Stimulated activated CD8-positive, alpha-beta memory T cell treated with anti-CD3 and anti-CD28 coated beads, Interleukin-7, amount 100 ng/mL, for 4 hours (primary cell): ENCODE measurements around the gene ZSCAN2.
"Not testable (repeated sequence)": the region's sequence is repeated elsewhere in the genome, so short reads cannot be mapped to it uniquely, and the experiment has no call there.

ENCODE experiments used
- DNase-seq, 2 donors: peaks; one replicate each; pipeline ENCODE4 v3.0.0-alpha.2; 2020; ENCODE audit warnings: low read depth in 2 of 2

ZSCAN2 gene

DNA sequence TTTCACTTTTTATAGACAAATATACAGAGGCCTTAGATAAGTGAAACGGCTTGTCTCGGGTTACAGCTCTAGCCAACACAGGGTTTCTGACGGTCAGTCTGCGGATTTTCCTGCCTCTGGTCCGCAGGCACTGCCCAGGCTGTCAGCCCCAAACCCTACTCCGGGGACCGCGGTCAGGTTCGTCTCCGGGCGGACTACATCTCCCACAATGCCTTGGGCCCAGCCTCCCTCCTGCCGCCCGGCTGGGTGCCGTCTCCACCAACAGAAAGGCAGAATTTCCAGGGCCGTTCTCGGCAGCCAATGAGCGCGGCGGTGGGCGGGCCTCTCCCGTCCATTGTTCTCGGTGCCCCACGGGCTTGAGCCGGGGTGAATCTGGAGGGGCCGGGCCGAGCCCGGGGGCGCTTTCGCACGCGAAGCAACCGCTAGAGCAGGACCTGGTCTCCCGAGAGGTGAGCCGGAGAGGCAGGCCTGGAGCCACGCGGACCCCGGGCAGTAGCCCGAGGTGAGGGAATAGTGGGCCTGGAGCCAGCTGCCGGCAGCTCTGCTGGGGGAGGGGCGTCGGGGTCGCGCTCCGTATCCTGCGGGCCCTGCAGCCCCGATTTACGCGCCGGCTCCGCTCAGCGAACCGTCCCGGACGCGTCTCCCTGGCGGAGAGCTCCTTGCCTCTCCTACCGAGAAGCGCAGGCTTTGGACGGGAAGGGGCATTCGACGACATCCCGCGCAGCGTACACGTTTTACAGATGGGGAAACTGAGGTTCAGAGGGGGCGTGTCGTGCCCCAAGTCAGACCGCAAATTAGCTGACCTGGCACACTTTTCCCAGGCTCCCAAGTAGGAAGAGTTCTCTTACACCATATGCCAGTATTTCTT lies at the start of gene ZSCAN2:
ZSCAN2 (plus strand) TSS at position 323 of the 868 bp plus-strand sequence. CDS start 2,919 bp downstream, outside the sequence.
- DNase-seq, result peak; percentile 88 to 93

DNA sequence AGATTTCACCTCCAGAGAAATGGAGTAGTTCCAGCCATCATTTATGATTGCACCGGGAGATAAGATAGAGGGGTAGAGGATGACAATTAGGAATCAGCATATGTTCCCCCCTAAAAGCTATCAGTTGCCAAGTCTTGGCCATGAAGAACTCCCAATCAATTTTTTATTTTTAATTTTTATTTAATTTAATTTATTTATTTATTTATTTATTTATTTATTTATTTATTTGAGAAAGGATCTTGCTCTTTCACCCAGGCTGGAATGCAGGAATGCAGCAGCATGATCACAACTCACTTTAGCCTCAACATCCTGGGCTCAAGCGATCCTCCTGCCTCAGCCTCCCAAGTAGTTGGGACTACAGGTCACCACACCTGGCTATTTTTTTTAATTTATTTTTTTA lies 49.2 kb upstream of the ZSCAN2 start:
- not testable (repeated sequence) for DNase-seq

DNA sequence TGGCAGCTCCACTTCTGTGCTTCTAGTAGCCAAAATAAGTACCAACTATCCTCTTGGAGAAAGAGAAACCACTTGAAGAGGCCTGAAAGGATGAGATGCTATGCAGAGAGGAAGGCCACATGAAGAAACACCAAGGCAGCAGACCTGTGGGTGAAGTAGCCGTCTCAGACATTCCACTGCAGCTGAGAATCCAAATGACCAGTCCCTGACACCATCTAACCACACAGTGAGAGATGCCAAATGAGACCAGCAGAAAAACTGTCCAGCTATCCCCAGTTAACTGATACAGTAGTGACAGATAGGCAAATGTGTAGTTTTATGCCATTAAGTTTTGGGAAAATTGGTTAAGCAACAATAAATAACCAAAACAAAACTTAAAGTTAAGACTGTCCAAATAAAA lies 47.9 kb upstream of the ZSCAN2 start:
- no peak for DNase-seq

- DNase-seq, result not testable (repeated sequence)
These were observed 44.1 kb upstream of the ZSCAN2 start for GRCh38 chr15:84556690-84557089.

DNA sequence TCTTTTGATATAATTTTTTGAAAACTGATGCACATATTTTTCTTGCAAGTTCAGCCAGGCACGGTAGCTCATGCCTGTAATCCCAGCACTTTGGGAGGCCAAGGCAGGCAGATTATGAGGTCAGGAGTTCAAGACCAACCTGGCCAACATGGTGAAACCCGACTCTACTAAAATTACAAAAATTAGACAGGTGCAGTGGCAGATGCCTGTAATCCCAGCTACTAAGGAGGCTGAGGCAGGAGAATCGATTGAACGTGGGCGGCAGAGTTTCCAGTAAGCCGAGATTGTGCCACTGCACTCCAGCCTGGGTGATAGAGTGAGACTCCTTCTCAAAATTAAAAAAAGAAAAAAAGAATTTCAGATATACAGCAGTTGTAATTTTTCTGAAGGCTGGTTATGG lies 32.8 kb upstream of the ZSCAN2 start:
- DNase-seq, result not testable (repeated sequence)

GRCh38 chr15:84570164-84570735 lies 30.6 kb upstream of the ZSCAN2 start:
- peak; percentile 9 to 42 for DNase-seq

DNA sequence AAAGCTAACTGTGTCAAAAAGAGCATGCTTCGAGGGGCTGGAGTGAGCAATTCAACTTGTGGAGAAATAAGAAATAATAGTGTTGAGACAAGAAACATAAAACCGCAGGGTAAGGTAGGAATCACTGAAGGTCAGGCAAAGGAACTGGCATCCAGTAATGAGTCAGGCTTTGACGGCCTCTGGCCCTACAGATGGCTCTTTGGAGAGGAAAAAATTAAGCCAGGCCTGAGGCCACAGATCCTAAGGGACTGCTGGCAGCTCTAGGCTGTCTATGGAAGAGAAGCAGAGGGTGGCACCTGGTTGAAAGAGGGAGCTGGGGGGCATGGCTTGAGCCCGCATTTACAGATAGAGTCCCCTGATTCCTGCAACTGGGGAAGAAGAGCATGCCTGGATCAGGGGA lies 28.6 kb upstream of the ZSCAN2 start:
- no peak for DNase-seq

GRCh38 chr15:84575493-84575892 lies 25.3 kb upstream of the ZSCAN2 start:
- no peak for DNase-seq

DNA sequence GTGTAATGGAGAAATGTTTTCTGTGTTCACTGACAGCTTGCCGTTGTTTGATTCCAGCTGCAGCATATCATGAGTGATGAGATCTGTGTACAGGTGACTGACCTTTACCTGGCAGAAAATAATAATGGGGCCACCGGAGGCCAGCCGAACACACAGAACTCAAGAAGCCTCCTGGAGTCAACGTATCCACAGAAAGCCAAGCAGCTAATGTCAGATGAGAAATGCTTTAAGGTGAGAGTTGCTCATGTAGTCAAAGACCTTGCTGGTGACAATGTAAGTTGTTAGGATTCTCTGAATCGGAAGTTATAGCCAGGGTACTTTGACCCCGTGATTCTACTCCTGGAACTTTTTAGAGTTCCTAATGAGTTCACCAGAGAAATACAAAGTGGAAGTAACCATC lies 22.9 kb upstream of the ZSCAN2 start:
- DNase-seq, result not testable (repeated sequence)

GRCh38 chr15:84579261-84579721 lies 21.5 kb upstream of the ZSCAN2 start:
- DNase-seq, result not testable (repeated sequence)

GRCh38 chr15:84581676-84582428 lies 19.0 kb upstream of the ZSCAN2 start:
- DNase-seq, result not testable (repeated sequence)

DNA sequence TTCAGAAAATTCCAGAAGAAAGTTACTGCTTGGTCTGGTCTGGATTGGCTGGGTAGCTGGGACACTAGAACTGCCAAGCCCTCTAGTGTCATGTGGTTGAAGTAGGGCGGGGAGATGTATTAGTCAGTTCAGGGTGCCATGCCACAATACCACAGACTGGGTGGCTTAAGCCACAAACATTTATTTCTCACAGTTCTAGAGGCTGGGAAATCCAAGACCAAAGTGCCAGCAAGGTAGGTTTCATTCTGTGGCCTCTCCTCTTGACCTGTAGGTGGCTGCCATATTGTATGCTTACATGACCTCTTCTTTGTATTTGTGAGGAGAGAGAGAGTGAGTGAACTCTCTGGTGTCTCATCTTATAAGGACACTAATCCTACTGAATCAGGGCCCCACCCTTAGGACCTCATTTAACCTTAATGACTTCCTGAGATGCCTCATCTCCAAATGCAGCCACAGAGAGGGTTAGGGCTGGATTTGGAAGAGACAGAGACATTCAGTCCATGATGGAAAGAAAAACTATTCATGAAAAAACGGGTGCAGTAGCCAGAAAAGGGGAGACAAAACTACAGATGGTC lies 18.1 kb upstream of the ZSCAN2 start:
- DNase-seq, result no peak

GRCh38 chr15:84583921-84584320 lies 16.9 kb upstream of the ZSCAN2 start:
- not testable (repeated sequence) for DNase-seq

DNA sequence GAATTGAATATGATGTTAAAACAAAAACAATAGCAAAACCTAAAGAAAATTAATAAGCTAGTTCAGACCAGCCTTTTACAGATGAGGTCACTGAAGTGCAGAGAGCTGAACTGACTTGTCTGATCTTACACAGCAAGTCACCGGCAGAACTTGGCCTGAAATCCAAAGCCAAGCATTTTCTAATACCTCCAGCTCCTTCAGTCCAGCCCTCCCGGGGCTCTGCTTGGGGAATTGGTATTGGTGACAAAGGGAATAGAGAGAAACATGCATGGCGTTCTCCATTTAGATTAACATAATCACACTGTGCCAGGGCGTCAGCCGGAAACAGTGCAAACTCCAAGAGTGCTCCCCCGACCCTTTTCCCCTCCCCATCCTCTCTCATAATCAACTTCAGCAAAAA lies 14.1 kb upstream of the ZSCAN2 start:
- no peak for DNase-seq

DNA sequence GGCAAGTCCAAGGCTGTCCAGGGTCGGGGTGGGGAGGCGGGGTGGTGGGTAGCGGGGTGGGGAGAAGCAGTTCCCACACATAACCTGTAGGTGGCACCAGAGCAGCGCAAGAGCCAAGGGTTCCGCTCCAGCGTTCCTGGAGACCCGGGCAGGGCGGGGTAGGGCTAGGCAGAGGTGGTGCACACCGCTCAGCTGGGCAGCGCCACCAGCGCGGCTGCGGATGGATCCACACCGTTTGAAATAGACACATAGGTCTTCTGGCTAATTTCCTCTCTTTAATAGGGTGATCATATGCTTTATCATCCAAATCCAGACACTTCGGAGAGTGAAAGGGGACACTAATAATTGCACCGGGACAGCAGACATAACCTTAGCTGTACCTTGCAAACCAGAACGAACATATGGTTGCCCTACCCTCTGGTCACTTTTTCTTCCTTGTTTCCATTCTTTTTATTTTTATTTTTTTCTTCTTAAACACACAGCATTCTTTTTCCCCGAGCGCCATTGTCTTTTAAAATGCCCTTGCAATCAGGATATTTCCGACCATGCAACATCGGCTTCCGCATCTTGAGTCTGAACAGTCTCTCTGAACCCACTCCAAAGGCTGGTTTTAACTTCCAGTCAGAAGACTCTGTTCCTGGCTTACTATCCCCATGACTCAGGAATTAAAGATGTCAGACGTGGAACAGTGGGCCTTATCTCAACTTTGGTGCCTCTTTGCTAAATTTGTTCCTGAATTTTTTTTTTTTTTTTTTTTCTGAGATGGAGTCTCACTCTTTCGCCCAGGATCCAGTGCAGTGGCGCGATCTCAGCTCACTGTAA lies 12.5 kb upstream of the ZSCAN2 start:
- peak; percentile 71 to 72 for DNase-seq

DNA sequence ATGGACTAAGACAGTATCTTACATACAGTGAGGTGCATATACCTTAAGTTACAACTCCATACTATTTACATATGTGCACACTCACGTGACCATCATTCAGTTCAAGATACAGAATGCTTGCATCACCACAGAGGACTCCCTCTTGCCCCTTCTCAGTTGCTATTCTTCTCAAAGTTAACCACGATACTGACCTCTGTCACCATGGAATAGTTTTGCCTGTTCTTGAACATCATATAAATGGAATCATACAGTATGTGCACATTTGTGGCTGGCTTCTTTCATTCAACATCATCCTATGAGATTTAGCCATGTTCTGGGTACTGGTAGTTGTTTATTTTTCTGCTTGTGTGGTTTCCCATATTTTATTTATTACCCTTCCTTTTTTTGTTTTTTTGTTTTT lies 10.4 kb upstream of the ZSCAN2 start:
- DNase-seq, result no peak

DNA sequence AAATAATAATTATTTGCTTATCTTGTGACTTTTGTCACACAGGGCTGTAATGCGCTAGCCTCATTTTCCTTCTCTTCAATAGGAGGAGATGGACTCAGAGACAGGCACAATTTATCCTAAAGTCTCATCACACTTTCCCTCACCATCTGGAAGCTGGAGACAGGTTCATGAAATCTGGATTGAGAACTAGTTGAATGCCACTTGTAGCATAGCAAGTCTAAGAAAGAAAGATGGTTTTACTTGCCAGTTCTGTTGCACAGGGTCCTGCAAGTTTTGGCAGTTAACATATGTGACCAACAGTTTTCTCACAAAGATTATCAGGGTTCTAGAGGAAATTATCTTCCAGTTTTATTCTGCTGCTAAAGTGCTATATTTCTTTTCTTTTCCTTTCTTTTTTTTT lies 9.0 kb upstream of the ZSCAN2 start:
- DNase-seq, result no peak

DNA sequence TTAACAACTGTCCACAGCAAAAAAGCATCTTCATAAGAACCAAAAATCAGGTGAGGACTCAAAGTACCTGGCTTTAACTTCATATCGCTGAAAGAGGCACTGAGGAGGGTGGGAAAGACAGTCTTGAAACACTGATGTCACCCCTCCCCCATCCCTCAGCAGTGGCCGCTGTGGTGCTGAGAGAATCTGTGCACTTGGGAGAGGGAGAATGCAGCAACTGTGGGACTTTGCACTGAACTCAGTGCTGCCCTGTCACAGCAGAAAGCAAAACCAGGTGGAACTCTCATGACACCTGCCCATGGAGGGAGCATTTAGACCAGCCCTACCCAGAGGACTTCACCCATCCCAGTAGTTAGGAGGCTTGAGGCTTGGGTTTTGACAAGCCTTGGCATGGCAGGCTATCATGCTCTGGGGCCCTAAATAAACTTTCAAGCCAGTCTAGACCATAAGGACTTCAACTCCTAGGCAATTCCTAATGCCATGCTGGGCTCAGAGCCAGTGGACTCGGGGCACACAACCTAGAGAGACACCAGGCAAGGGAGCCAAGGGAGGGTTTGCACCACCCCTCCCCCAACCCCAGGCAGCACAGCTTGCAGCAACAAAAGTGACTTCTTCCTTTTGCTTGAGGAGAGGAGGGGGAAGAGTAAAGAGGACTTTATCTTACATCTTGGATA lies 6.1 kb upstream of the ZSCAN2 start:
- DNase-seq, result no peak

DNA sequence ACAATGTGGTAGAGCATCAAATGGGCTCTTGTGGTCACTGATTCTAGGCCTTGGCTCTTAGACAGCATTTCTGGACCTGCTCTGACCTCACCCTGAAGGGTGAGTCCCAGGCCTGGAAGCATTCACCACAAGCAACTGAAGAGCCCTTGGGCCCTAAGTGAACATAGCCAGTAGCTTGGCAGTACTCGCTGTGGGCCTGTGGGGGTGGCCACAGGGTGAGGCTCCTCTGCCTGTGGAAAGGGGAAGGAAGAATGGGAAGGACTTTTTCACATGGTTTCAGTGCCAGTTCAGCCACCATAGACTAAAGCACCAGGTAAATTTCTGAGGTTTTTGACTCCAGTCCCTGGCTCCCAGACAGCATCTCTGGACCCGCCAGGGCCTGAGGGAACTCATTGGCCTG lies 5.1 kb upstream of the ZSCAN2 start:
- DNase-seq, result no peak

DNA sequence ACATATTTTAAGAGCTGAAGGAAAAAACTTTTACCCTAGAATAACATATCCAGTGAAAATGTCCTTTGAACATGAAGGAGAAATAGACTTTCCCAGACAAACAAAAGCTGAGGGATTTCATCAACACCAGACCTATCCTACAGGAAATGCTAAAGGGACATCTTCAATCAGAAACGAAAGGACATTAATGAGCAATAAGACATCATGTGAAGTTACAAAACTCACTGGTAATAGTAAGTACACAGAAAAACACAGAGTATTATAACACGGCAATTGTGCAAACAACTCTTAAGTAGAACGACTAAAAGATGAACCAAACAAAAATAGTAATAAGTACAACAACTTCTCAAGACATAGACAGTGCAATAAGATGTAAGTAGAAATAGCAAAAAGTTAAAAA lies 3.5 kb upstream of the ZSCAN2 start:
- DNase-seq, result no peak

DNA sequence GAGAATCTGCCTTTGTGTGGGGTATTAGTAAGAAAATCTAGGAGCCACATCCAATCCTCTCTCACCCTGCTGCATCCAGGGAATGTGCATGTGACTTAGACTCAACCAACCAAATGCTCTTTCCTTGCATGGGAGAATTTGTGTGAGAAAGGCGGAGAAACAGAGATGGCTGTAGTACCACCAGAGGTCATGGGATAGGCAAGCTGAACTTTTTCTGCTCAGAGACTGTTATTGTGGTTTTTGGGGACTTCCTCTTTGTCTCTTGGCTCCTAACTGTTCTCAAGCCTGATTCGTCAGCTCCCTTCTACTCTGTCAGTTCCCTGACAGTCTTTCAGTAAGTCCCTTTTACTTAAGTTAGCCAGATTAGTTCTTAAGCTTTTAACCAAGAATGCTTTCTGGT lies 2.6 kb upstream of the ZSCAN2 start:
- DNase-seq, result no peak
